ENCODE data around the gene ZNF688. TPM values are rescaled to one million over a fixed set of nuclear protein-coding genes. Genes with fewer than 3 reads are reported as not detected.

The ZNF688 gene
- total RNA-seq, 1 experiment from 2014 or later: 3.6 TPM

GRCh38 chr16:30582611-30583340, 11.3 kb upstream of the ZNF688 start:
- no peaks in the 10 kb centered on the region for H3K9me3 ChIP-seq (ENCODE audit: control insufficient read depth in 1 of 2, insufficient read depth in 1 of 2, low read depth in 1 of 2, low read length in 2 of 2)
- no peak overlapping the region for H2AFZ ChIP-seq (ENCODE audit: low read depth, low read length, poor library complexity, severe bottlenecking)
- no peaks in the 10 kb centered on the region for H3K36me3 ChIP-seq (ENCODE audit: control insufficient read depth in 1 of 2, insufficient read depth in 2 of 2, low read length in 2 of 2)
- H3K79me2 ChIP-seq (ENCODE audit: insufficient read depth, low read length): no peaks in the 10 kb centered on the region
- TF ChIP-seq SIN3A (IDR thresholded peaks at IDR 0.05; ENCODE audit: low read depth) (no peak), POLR2AphosphoS5 (IDR thresholded peaks at IDR 0.05; ENCODE audit: low read depth, low read length) (no peak), CEBPB (IDR thresholded peaks at IDR 0.05; ENCODE audit: low read depth) (no peak), YY1 (IDR thresholded peaks at IDR 0.05; ENCODE audit: extremely low read depth, insufficient replicate concordance, low read depth, low read length) (no peak), ATF3 (IDR thresholded peaks at IDR 0.05) (no peak), MAX (IDR thresholded peaks at IDR 0.05) (no peak), TCF7L2 (IDR thresholded peaks at IDR 0.05; ENCODE audit: borderline replicate concordance, extremely low read depth, insufficient read depth, insufficient read length) (no peak), REST (IDR thresholded peaks at IDR 0.05; ENCODE audit: low read depth) (no peak), ELF1 (IDR thresholded peaks at IDR 0.05; ENCODE audit: borderline replicate concordance, low read depth) (no peak), CBX3 (IDR thresholded peaks at IDR 0.05; ENCODE audit: low read depth) (no peak), POLR2A (IDR thresholded peaks at IDR 0.05; ENCODE audit: borderline replicate concordance, extremely low read depth, insufficient read depth, insufficient read length) (no peak), JUND (IDR thresholded peaks at IDR 0.05) (no peak), EZH2phosphoT487 (IDR thresholded peaks at IDR 0.05; ENCODE audit: borderline replicate concordance) (no peak), EZH2 (IDR thresholded peaks at IDR 0.05) (no peak), FOSL1 (IDR thresholded peaks at IDR 0.05; ENCODE audit: low read depth) (no peak), ZNF274 (IDR thresholded peaks at IDR 0.05; ENCODE audit: low read depth, low read length) (no peak), RAD21 (IDR thresholded peaks at IDR 0.05; ENCODE audit: low read depth) (no peak), ZBTB33 (IDR thresholded peaks at IDR 0.05; ENCODE audit: extremely low read depth, insufficient replicate concordance, low read length) (no peak), ZFX (IDR thresholded peaks at IDR 0.05) (no peak), EGR1 (IDR thresholded peaks at IDR 0.05; ENCODE audit: low read depth) (no peak)
- H4K20me1 ChIP-seq (ENCODE audit: insufficient read depth): no peaks in the 10 kb centered on the region
- H3K9me2 ChIP-seq (ENCODE audit: insufficient read depth): no peaks in the 10 kb centered on the region
- peaks cover 0 to 6% of the 10 kb centered on the region in 2 experiments; a peak in 2 of 4 replicates for H3K4me1 ChIP-seq (ENCODE audit: control insufficient read depth in 1 of 2, insufficient read depth in 2 of 2, low read length in 2 of 2)
- DNase-seq (ENCODE audit: low read depth, low spot score) (no peak), ATAC-seq (no peak)
- H3K27ac ChIP-seq (ENCODE audit: low read depth, low read length): no peak overlapping the region
- ChIA-PET POLR2A (no interaction called here), CTCF (no interaction called here), RAD21 (ENCODE audit: low non-redundant PET in 1 of 2, low total read pairs in 2 of 2, uncharacterized antibody in 2 of 2, unreplicated experiment in 2 of 2) (no interaction called here)
- no peak overlapping the region for H3K9ac ChIP-seq (ENCODE audit: low read length)
- no TSS peak for BruUV-seq (replicated peaks)
- intact Hi-C loops (cut with micrococcal nuclease): no loop called here
- H3K4me2 ChIP-seq (ENCODE audit: low read length): no peak overlapping the region
- no peak overlapping the region for H3K4me3 ChIP-seq (replicated peaks in 1 of 2; ENCODE audit: low read depth in 1 of 2, low read length in 2 of 2)
- H3K27me3 ChIP-seq (ENCODE audit: insufficient read depth, low read length): no peaks in the 10 kb centered on the region

Measured in HCT116 (cell line).